Endothelial cell of umbilical vein (primary cell): ENCODE measurements around the gene PNCK. TPM values are rescaled to one million over a fixed set of nuclear protein-coding genes. Genes with fewer than 3 reads are reported as not detected.

Experiments used
- BruUV-seq: library from RNA; stranded (reverse); fragments of 400-500 nt; replicated peaks from 2 replicates; lab custom pipeline; 2021; lab: Mats Ljungman, UMichigan
- CTCF ChIA-PET: fragments of 300-600, 350-600 bp; sonication (Branson Sonifier 250); formaldehyde crosslinking; loops from one replicate; lab custom pipeline; 2021; ENCODE audit warnings: antibody characterized with exemption, inconsistent platforms; lab: Charles Lee
- POLR2A ChIA-PET: fragments of 300-600, 350-600 bp; sonication (Branson Sonifier 250); formaldehyde crosslinking; loops from one replicate; lab custom pipeline; 2021; ENCODE audit warnings: antibody characterized with exemption, inconsistent platforms; lab: Charles Lee
- DNase-seq: peaks from one replicate; pipeline ENCODE4 v3.0.0-alpha.2; 2011; ENCODE audit warnings: low read depth, low spot score
- FAIRE-seq: peaks from 2 replicates; lab custom pipeline; 2011; peaks lifted over from hg19 to GRCh38; lab: Jason Lieb, UNC
- H2AFZ ChIP-seq: 2 replicates; pipeline ENCODE4 v1.6.0; 2012; ENCODE audit warnings: low read depth, low read length, control low read depth, inconsistent platforms
- H3K27ac ChIP-seq: 2 replicates; pipeline ENCODE4 v1.5.1; 2011; ENCODE audit warnings: low read depth, mild to moderate bottlenecking, control low read depth, low read length, moderate library complexity; ENCODE audit not compliant: insufficient read depth
- H3K27me3 ChIP-seq, 2 experiments: 2 replicates each; pipeline versions ENCODE4 v1.6.0 to v1.6.1; 2011; ENCODE audit warnings: low read length in 2 of 2, mixed read lengths in 1 of 2; ENCODE audit not compliant: control insufficient read depth in 2 of 2, insufficient read depth in 2 of 2
- H3K36me3 ChIP-seq, 2 experiments: 2 replicates in 1 of 2; 3 replicates in 1 of 2; pipeline ENCODE4 v1.5.1; 2011; ENCODE audit warnings: low read length in 2 of 2, mild to moderate bottlenecking in 1 of 2, moderate library complexity in 1 of 2; ENCODE audit not compliant: control insufficient read depth in 2 of 2, insufficient read depth in 2 of 2; ENCODE audit errors: extremely low read depth in 1 of 2
- H3K4me1 ChIP-seq: 3 replicates; pipeline ENCODE4 v1.5.1; 2011; ENCODE audit warnings: mild to moderate bottlenecking, low read length; ENCODE audit not compliant: control insufficient read depth, insufficient read depth; ENCODE audit errors: extremely low read depth
- H3K4me2 ChIP-seq: 2 replicates; pipeline ENCODE4 v1.6.1; 2011; ENCODE audit warnings: low read length, control low read depth, mixed read lengths; ENCODE audit not compliant: insufficient read depth
- H3K4me3 ChIP-seq, 3 experiments: fragments of 200-600 bp in 1 of 3; sonication (generic), shearing (Covaris generic) in 1 of 3; replicated peaks in 1 of 3; 2 replicates each; pipeline ENCODE4 v1.5.1; 2011 to 2016; ENCODE audit warnings: control low read depth in 3 of 3, low read length in 3 of 3, mild to moderate bottlenecking in 2 of 3, inconsistent platforms in 1 of 3, low read depth in 1 of 3, moderate library complexity in 1 of 3; ENCODE audit not compliant: insufficient read depth in 1 of 3
- H3K79me2 ChIP-seq: 2 replicates; pipeline ENCODE4 v1.6.0; 2012; ENCODE audit warnings: low read length, inconsistent platforms; ENCODE audit not compliant: control insufficient read depth, insufficient read depth
- H3K9ac ChIP-seq: replicated peaks from 2 replicates; pipeline ENCODE3; 2011; ENCODE audit warnings: low read length, control low read depth; ENCODE audit not compliant: insufficient read depth; ENCODE audit errors: extremely low read depth
- H3K9me1 ChIP-seq: replicated peaks from 3 replicates; pipeline ENCODE4 v1.6.0; 2011; ENCODE audit warnings: mild to moderate bottlenecking, low read length; ENCODE audit not compliant: control insufficient read depth, insufficient read depth; ENCODE audit errors: extremely low read depth
- H3K9me3 ChIP-seq: replicated peaks from 2 replicates; pipeline ENCODE4 v1.5.1; 2012; ENCODE audit warnings: low read length, inconsistent platforms; ENCODE audit not compliant: control insufficient read depth, insufficient read depth
- H4K20me1 ChIP-seq: replicated peaks from 2 replicates; pipeline ENCODE3; 2011; ENCODE audit warnings: mild to moderate bottlenecking, low read length; ENCODE audit not compliant: control insufficient read depth, insufficient read depth; ENCODE audit errors: extremely low read depth
- CTCF ChIP-seq, 2 donors: IDR thresholded peaks; 1 replicate in 1 of 2; 2 replicates in 1 of 2; pipeline ENCODE4 v1.5.1; 2011; ENCODE audit warnings: low read length in 2 of 2, mild to moderate bottlenecking in 2 of 2, moderate library complexity in 2 of 2, control low read depth in 1 of 2, inconsistent platforms in 1 of 2, low read depth in 1 of 2; ENCODE audit not compliant: insufficient read depth in 1 of 2; ENCODE audit errors: extremely low read depth in 1 of 2
- EZH2 ChIP-seq: IDR thresholded peaks from 2 replicates; pipeline ENCODE4 v1.6.1; 2012; ENCODE audit warnings: borderline replicate concordance, low read depth, mild to moderate bottlenecking, moderate library complexity, low read length, inconsistent platforms; ENCODE audit not compliant: severe bottlenecking
- FOS ChIP-seq: IDR thresholded peaks from 2 replicates; pipeline ENCODE4 v1.6.1; 2011; ENCODE audit warnings: mild to moderate bottlenecking, low read length, moderate library complexity, borderline replicate concordance; ENCODE audit not compliant: insufficient read depth
- GATA2 ChIP-seq: IDR thresholded peaks from 2 replicates; pipeline ENCODE4 v1.7.0; 2011; ENCODE audit warnings: low read depth, mild to moderate bottlenecking, moderate library complexity, mixed read lengths, low read length; ENCODE audit not compliant: insufficient read length, insufficient read depth
- JUN ChIP-seq: IDR thresholded peaks from 2 replicates; pipeline ENCODE4 v1.6.1; 2011; ENCODE audit warnings: borderline replicate concordance, low read depth; ENCODE audit not compliant: insufficient read length, insufficient read depth
- POLR2A ChIP-seq: IDR thresholded peaks from 2 replicates; pipeline ENCODE4 v1.6.1; 2012; ENCODE audit warnings: low read depth, mild to moderate bottlenecking, control low read depth, low read length
- POLR2AphosphoS5 ChIP-seq: IDR thresholded peaks from 2 replicates; pipeline ENCODE4 v1.6.1; 2012; ENCODE audit warnings: low read depth, mild to moderate bottlenecking, control low read depth, low read length, moderate library complexity; ENCODE audit not compliant: insufficient read depth
- dilution Hi-C: fragments of 300-500 bp; cut with MboI; formaldehyde crosslinking; loops from one replicate; pipeline ENCODE4 v1.15.0; 2019; ENCODE audit warnings: low sequenced_read_pairs; ENCODE audit not compliant: extremely low pct_ligation_motif_present
- intact Hi-C: fragments of 100-400 bp; cut with micrococcal nuclease; formaldehyde crosslinking; loops from one replicate; pipeline ENCODE4 v1.10.0; 2022
- polyA plus RNA-seq, 4 experiments: library from polyadenylated mRNA; depleted of rRNA in 3 of 4; stranded (reverse) in 3 of 4; unstranded in 1 of 4; fragments of >200 nt; gene quantifications; 2 replicates each; pipeline versions ENCODE4 v1.2.1 to v1.2.3, GENCODE V29; 2011 to 2012; ENCODE audit warnings: missing spikeins in 1 of 4
- total RNA-seq: library from RNA; stranded (reverse); gene quantifications from 2 replicates; pipeline ENCODE4 v1.2.3, GENCODE V29; 2021

PNCK gene
- total and polyA plus RNA-seq, 2 donors (not counting 3 experiments of a cell fraction or from before 2014, with no cell fraction given) = 0.12 TPM; not detected in 1

GRCh38 chrX:153687121-153688039 lies 13.8 kb upstream of the PNCK start, which contains the start of gene SLC6A8:
Gene SLC6A8, plus strand, starts transcription at chrX:153687926. Its CDS starts 649 bp downstream, at chrX:153688575.
- Histone ChIP-seq H4K20me1 (no peaks in the 10 kb centered on the region), H3K4me3 (peak within 1 kb of the TSS in 1 of 3 experiments; percentile 40), H3K27me3 (no peaks in the 10 kb centered on the region), H3K9me3 (no peaks in the 10 kb centered on the region), H3K79me2 (no peaks in the 10 kb centered on the region), H3K9ac (no peak within 1 kb of the TSS), H3K9me1 (no peaks in the 10 kb centered on the region), H3K4me1 (peaks cover 4% of the 10 kb centered on the region), H3K27ac (no peak within 1 kb of the TSS), H2AFZ (no peak within 1 kb of the TSS), H3K36me3 (no peaks in the 10 kb centered on the region), H3K4me2 (no peak within 1 kb of the TSS)
- ChIA-PET POLR2A (no interaction called here), CTCF (interaction anchor here (0.9 to 4.2 kb wide), 3 partner anchors 18 to 95 kb away, joined by 3 to 30 read pairs (median 6); no protein-coding TSS in a partner anchor)
- FAIRE-seq (peak; percentile 85), DNase-seq (peak; percentile 27)
- dilution Hi-C loops = no loop called here
- TF ChIP-seq POLR2A = peak; percentile 40
- TF ChIP-seq FOS = no peak
- TF ChIP-seq CTCF (IDR thresholded peaks at IDR 0.05; ENCODE audit: extremely low read depth in 1 of 2, insufficient read depth in 1 of 2, low read depth in 1 of 2, low read length in 2 of 2) = peak in 1 of 2 donors; percentile 55
- no peak for TF ChIP-seq GATA2
- no peak for TF ChIP-seq EZH2
- TF ChIP-seq JUN = no peak
- TF ChIP-seq POLR2AphosphoS5 = peak; percentile 50
- BruUV-seq = no TSS peak
- intact Hi-C loops = no loop called here
